KMS-11 (cell line): ENCODE data around the gene GKN2.

ENCODE experiments used
- H2AFZ ChIP-seq: fragments of 200-600 bp; sonication (generic); 2 replicates; pipeline ENCODE4 v1.6.1; 2016; ENCODE audit warnings: antibody characterized with exemption, mixed run types, low read depth
- H3K27ac ChIP-seq: fragments of 200-600 bp; sonication (generic); 2 replicates; pipeline ENCODE4 v1.6.1; 2016; ENCODE audit warnings: mild to moderate bottlenecking, mixed run types
- H3K27me3 ChIP-seq: fragments of 200-600 bp; sonication (generic); 2 replicates; pipeline ENCODE4 v1.6.1; 2017; ENCODE audit warnings: mild to moderate bottlenecking, low read depth, mixed run types, moderate library complexity; ENCODE audit not compliant: insufficient read depth
- H3K36me3 ChIP-seq: fragments of 200-600 bp; sonication (generic); 2 replicates; pipeline ENCODE4 v1.6.1; 2017; ENCODE audit warnings: mild to moderate bottlenecking, mixed run types; ENCODE audit not compliant: insufficient read depth
- H3K4me1 ChIP-seq: fragments of 200-600 bp; sonication (generic); 2 replicates; pipeline ENCODE4 v1.6.1; 2016; ENCODE audit warnings: mild to moderate bottlenecking, low read depth, mixed run types; ENCODE audit not compliant: poor library complexity, severe bottlenecking
- H3K4me2 ChIP-seq: fragments of 200-600 bp; sonication (generic); 2 replicates; pipeline ENCODE4 v1.7.0; 2016; ENCODE audit warnings: mild to moderate bottlenecking, mixed run types
- H3K4me3 ChIP-seq: fragments of 200-600 bp; sonication (generic); IDR thresholded peaks from 2 replicates; pipeline ENCODE4 v1.6.1; 2017; ENCODE audit warnings: low read depth, low read length, mixed read lengths; ENCODE audit not compliant: insufficient read depth
- H3K79me2 ChIP-seq: fragments of 200-600 bp; sonication (generic); 2 replicates; pipeline ENCODE4 v1.6.1; 2016; ENCODE audit warnings: low read depth, mixed run types; ENCODE audit not compliant: insufficient read depth
- H3K9ac ChIP-seq: fragments of 200-600 bp; sonication (generic); 2 replicates; pipeline ENCODE4 v1.6.1; 2016; ENCODE audit warnings: mild to moderate bottlenecking, mixed run types
- H4K20me1 ChIP-seq: fragments of 200-600 bp; sonication (generic); 2 replicates; pipeline ENCODE4 v1.6.1; 2016; ENCODE audit warnings: mild to moderate bottlenecking, mixed run types; ENCODE audit not compliant: insufficient read depth
- TF ChIP-seq, protein P1 (sequence below): fragments of 200-600 bp; sonication (generic); conservative IDR thresholded peaks from 2 replicates; pipeline ENCODE4 v1.6.1; 2017; ENCODE audit warnings: low read depth, mild to moderate bottlenecking, antibody characterized with exemption, low read length, moderate library complexity, mixed read lengths

GKN2 gene, protein sequence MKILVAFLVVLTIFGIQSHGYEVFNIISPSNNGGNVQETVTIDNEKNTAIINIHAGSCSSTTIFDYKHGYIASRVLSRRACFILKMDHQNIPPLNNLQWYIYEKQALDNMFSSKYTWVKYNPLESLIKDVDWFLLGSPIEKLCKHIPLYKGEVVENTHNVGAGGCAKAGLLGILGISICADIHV

DNA sequence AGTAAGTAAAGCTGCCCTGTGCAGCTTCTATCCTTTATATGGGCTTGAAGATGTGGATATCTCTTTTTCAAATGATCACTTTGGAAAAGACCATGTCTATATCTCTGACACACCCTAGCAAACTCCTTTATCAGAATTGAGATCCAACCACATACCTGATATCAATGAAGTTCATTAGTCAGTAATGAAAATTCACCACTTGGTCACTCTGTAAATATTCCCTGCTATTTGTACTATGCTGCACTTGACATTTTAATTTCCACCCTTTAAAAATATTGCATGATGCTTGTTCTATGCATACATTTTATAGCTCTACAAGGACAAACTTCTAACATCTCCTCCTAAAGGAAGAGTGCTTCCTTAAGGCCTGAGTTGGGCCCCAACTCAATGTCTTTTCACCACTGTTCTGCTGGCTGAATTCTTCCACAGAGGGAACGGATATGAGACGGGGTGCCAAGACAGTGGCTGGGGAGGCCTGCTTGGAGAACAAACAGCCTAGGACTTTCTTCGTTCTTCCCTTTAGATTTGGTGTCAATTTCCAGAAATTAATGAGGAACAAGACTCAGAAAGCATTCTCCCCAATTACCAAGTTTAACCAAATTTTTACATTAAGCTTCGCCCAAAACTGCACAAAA lies at the start of gene GKN2:
GKN2 (minus strand) TSS at position 7 of the 635 bp plus-strand sequence. CDS start 32 bp downstream, outside the sequence.
- TF ChIP-seq, protein P1, sequence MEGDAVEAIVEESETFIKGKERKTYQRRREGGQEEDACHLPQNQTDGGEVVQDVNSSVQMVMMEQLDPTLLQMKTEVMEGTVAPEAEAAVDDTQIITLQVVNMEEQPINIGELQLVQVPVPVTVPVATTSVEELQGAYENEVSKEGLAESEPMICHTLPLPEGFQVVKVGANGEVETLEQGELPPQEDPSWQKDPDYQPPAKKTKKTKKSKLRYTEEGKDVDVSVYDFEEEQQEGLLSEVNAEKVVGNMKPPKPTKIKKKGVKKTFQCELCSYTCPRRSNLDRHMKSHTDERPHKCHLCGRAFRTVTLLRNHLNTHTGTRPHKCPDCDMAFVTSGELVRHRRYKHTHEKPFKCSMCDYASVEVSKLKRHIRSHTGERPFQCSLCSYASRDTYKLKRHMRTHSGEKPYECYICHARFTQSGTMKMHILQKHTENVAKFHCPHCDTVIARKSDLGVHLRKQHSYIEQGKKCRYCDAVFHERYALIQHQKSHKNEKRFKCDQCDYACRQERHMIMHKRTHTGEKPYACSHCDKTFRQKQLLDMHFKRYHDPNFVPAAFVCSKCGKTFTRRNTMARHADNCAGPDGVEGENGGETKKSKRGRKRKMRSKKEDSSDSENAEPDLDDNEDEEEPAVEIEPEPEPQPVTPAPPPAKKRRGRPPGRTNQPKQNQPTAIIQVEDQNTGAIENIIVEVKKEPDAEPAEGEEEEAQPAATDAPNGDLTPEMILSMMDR: no peak
- Histone ChIP-seq H3K4me3 (no peak within 1 kb of the TSS), H3K27ac (no peak within 1 kb of the TSS), H4K20me1 (no peaks in the 10 kb centered on the region), H3K4me2 (no peak within 1 kb of the TSS), H3K36me3 (no peaks in the 10 kb centered on the region), H2AFZ (no peak within 1 kb of the TSS), H3K79me2 (no peaks in the 10 kb centered on the region), H3K9ac (no peak within 1 kb of the TSS), H3K4me1 (no peaks in the 10 kb centered on the region), H3K27me3 (no peaks in the 10 kb centered on the region)

DNA sequence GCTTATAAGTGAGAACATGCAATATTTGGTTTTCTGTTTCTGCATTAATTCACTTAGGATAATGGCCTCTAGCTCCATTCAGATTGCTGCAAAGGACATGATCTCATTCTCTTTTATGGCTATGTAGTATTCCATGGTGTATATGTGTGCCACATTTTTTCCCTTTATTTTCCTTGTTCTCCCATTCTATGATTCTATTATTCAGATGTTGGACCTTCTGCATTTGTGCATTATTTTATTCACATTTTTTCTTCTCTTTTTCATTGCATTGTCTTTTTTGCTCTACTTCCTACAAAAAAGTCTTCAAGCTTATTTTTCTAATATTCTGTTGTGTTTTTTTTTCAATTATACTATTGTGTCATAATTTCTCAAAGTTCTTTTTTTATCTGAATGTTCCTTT lies 49.2 kb upstream of the GKN2 start:
- no peaks in the 10 kb centered on the region for H4K20me1 ChIP-seq
- H3K27ac ChIP-seq: no peak overlapping the region
- no peak overlapping the region for H3K4me2 ChIP-seq
- H3K79me2 ChIP-seq: no peaks in the 10 kb centered on the region
- no peaks in the 10 kb centered on the region for H3K27me3 ChIP-seq
- TF ChIP-seq, protein P1: no peak
- no peaks in the 10 kb centered on the region for H3K36me3 ChIP-seq
- no peak overlapping the region for H2AFZ ChIP-seq
- H3K9ac ChIP-seq: no peak overlapping the region
- H3K4me1 ChIP-seq: no peaks in the 10 kb centered on the region
- no peak overlapping the region for H3K4me3 ChIP-seq

DNA sequence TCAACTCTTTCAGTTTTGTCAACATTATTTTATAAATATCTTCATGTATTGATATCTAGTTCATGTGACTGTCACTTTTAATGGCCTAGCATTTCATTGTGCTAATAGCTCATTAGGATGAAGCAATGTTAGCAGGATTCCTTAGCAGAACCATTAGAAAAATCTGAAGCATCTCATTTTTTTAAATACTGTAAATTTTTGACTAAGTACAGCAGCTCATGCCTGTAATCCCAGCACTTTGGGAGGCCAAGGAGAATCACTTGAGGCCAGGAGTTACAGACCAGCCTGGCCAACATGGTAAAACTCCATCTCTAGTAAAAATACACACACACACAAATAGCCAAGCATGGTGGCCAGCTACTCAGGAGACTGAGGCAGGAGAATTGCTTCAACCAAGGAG lies 44.7 kb upstream of the GKN2 start:
- TF ChIP-seq, protein P1: no peak

DNA sequence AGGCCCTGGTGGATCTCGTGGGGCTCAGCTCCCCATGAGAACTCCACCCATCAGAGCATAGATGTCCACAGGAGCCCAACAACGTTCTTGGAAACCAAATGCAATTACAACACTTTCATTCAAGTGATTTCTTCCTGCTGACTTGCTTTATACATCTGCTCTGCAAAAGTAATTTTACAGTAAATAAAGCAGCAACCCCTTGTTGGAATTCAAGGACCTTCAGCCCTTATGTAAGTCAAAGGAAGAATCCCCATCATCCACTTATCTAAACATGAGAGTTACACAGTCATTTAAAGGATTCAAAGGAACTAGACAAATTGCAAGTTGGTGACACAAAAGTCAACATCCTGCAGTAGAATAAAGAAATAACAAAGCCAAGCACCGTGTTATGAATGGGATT lies 43.2 kb upstream of the GKN2 start:
- Histone ChIP-seq H3K4me2 (no peak overlapping the region), H3K27me3 (no peaks in the 10 kb centered on the region)

More for the DNA sequence above, 44.7 kb upstream of the GKN2 start:
- H3K4me2 ChIP-seq: no peak overlapping the region
- H2AFZ ChIP-seq: no peak overlapping the region
- H3K27me3 ChIP-seq: no peaks in the 10 kb centered on the region
- H4K20me1 ChIP-seq: no peaks in the 10 kb centered on the region
- H3K9ac ChIP-seq: no peak overlapping the region
- H3K4me3 ChIP-seq: no peak overlapping the region
- no peaks in the 10 kb centered on the region for H3K4me1 ChIP-seq
- no peaks in the 10 kb centered on the region for H3K36me3 ChIP-seq
- H3K79me2 ChIP-seq: no peaks in the 10 kb centered on the region
- no peak overlapping the region for H3K27ac ChIP-seq

More for the DNA sequence above, 43.2 kb upstream of the GKN2 start:
- Histone ChIP-seq H3K4me3 (no peak overlapping the region), H3K27ac (no peak overlapping the region), H3K36me3 (no peaks in the 10 kb centered on the region), H3K9ac (no peak overlapping the region), H2AFZ (no peak overlapping the region), H3K4me1 (no peaks in the 10 kb centered on the region), H3K79me2 (no peaks in the 10 kb centered on the region), H4K20me1 (no peaks in the 10 kb centered on the region)
- TF ChIP-seq, protein P1: no peak
